Uterus (tissue), 4 donors: ENCODE data around the gene CRYL1. TPM values are rescaled to one million over a fixed set of nuclear protein-coding genes. Genes with fewer than 3 reads are reported as not detected.

Experiments
- DNase-seq, 2 donors: peaks; one replicate each; pipeline ENCODE4 v3.0.0-alpha.2; 2019 to 2020
- H3K27ac ChIP-seq, 2 donors: fragments of 200-600 bp; sonication (generic); 1 replicate in 1 of 2; 2 replicates in 1 of 2; pipeline ENCODE4 v1.5.1; 2016 to 2018
- H3K27me3 ChIP-seq, 2 donors: fragments of 200-600 bp; sonication (generic); one replicate each; pipeline ENCODE4 v1.5.1; 2018 to 2019; ENCODE audit warnings: control low read depth in 1 of 2
- H3K36me3 ChIP-seq, 2 donors: fragments of 200-600 bp; sonication (generic); one replicate each; pipeline ENCODE4 v1.5.1; 2019; ENCODE audit warnings: control low read depth in 1 of 2
- H3K4me1 ChIP-seq, 2 donors: fragments of 200-600 bp; sonication (generic); one replicate each; pipeline ENCODE4 v1.5.1; 2018 to 2019; ENCODE audit warnings: control low read depth in 1 of 2
- H3K4me3 ChIP-seq, 2 donors: fragments of 200-600 bp; sonication (generic); 1 replicate in 1 of 2; 2 replicates in 1 of 2; pipeline ENCODE4 v1.5.1; 2018 to 2019; ENCODE audit warnings: mild to moderate bottlenecking in 1 of 2
- H3K9me3 ChIP-seq, 2 donors: fragments of 200-600 bp; sonication (generic); one replicate each; pipeline ENCODE4 v1.5.1; 2019; ENCODE audit warnings: control low read depth in 1 of 2
- POLR2A ChIP-seq, 2 donors: fragments of 450-650 bp; IDR thresholded peaks; one replicate each; pipeline ENCODE4 v1.6.1; 2016; ENCODE audit warnings: antibody characterized with exemption in 2 of 2, mild to moderate bottlenecking in 1 of 2, moderate library complexity in 1 of 2
- intact Hi-C: fragments of 100-400 bp; cut with DNase I; formaldehyde crosslinking; loops from one replicate; pipeline ENCODE4 v1.15.1; 2023; ENCODE audit warnings: low total_unique reads
- total RNA-seq, 4 donors: library from RNA; depleted of rRNA in 3 of 4; stranded (reverse); fragments of >200 nt in 3 of 4; gene quantifications; one replicate each; pipeline versions ENCODE4 v1.1.0 to v1.2.4, GENCODE V29; 2014 to 2023
- TF ChIP-seq, protein P1 (sequence below), 4 experiments: fragments of 200-600 bp in 2 of 4; fragments of 450-650 bp in 2 of 4; sonication (generic) in 2 of 4; IDR thresholded peaks; one replicate each; pipeline ENCODE4 v1.5.1; 2016 to 2019; ENCODE audit warnings: antibody characterized with exemption in 4 of 4, mild to moderate bottlenecking in 2 of 4, moderate library complexity in 1 of 4
- donor health status: DM: yes; HTN: yes; CAD: no.

Gene CRYL1
- total RNA-seq, 4 donors from 2014 or later = 35.6 to 90.4 (median 50.7) TPM

DNA sequence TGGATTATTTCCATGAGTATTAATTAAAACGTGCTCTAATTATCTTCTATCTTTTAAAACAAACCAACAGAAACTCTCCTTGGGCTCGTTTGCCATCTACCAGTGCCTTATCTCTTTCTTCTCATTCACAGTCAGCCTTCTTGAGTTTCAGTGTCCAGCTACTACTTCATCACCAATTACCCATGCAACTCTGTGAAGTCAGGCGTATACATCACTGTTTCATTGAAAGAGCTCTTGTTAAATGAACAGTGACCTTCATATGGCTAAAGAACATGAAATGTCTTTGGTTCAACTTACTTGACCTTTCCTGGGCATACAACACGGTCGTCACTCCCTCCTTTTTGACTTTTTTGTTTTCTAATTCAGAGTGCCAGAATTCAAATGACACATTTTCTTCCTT, 36.1 kb upstream of the CRYL1 start:
- H3K27ac ChIP-seq = no peak overlapping the region
- H3K4me1 ChIP-seq = no peaks in the 10 kb centered on the region
- H3K9me3 ChIP-seq = no peaks in the 10 kb centered on the region
- no peaks in the 10 kb centered on the region for H3K27me3 ChIP-seq
- TF ChIP-seq, protein P1, sequence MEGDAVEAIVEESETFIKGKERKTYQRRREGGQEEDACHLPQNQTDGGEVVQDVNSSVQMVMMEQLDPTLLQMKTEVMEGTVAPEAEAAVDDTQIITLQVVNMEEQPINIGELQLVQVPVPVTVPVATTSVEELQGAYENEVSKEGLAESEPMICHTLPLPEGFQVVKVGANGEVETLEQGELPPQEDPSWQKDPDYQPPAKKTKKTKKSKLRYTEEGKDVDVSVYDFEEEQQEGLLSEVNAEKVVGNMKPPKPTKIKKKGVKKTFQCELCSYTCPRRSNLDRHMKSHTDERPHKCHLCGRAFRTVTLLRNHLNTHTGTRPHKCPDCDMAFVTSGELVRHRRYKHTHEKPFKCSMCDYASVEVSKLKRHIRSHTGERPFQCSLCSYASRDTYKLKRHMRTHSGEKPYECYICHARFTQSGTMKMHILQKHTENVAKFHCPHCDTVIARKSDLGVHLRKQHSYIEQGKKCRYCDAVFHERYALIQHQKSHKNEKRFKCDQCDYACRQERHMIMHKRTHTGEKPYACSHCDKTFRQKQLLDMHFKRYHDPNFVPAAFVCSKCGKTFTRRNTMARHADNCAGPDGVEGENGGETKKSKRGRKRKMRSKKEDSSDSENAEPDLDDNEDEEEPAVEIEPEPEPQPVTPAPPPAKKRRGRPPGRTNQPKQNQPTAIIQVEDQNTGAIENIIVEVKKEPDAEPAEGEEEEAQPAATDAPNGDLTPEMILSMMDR (IDR thresholded peaks at IDR 0.05) = no peak
- TF ChIP-seq POLR2A (IDR thresholded peaks at IDR 0.05) = no peak
- no peaks in the 10 kb centered on the region for H3K36me3 ChIP-seq
- no peak for DNase-seq
- H3K4me3 ChIP-seq = no peak overlapping the region
- intact Hi-C loops = no loop called here

DNA sequence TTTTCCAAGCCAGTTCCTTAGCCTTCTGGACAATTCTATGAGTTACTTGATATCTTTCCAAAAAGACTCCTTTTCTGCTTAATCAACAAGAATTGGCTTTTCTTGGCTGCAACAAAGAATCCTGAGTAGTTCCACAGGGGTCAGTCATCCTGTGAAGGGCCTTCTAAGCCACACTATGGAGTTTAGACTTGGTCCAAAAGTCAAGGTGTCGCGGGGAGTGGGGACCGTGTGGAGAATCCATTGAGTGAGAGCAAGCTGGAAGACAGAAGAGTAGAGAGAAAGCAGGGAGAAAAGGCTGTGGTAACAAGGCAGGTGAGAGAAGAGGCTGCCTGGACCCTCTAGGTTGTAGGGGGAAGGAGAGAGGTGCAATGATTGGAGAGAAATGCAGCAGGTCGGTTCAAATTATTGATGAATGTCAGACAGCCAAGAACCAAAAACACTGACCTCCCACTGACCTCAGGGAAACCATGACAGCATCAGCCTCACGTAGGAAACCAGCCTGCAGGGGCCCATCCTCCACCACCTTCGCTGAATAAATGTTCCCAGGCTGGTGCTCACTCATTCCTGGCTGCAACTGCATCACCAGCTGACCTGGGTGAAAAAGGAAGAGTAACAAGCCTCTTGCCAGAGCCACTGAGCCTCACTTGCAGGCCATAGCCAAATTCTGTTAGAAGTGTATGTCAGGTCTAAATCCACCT, 34.2 kb upstream of the CRYL1 start:
- intact Hi-C loops = no loop called here
- Histone ChIP-seq H3K9me3 (no peaks in the 10 kb centered on the region), H3K36me3 (no peaks in the 10 kb centered on the region), H3K4me3 (no peak overlapping the region), H3K4me1 (no peaks in the 10 kb centered on the region), H3K27me3 (no peaks in the 10 kb centered on the region), H3K27ac (no peak overlapping the region)
- DNase-seq = no peak
- TF ChIP-seq, protein P1 (IDR thresholded peaks at IDR 0.05) = no peak
- TF ChIP-seq POLR2A (IDR thresholded peaks at IDR 0.05) = no peak

DNA sequence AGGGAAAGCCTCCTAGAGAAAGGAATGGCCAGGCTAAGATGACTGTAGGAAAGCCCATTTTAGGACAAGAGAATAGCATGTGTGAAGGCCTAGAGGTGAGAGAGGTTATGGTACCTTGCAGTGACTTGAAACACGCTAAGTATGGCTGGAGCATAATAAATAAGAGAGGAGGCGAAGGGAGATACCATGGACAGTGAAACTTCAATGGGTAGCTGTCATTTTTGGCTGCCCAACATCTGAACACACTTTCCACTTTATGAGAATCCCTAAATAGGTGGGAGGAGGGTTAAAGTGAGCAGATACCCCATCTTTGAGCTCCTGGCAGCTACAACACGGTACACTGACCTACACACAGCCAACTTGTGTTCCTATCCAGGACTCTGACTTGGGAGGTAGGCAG, 33.3 kb upstream of the CRYL1 start:
- H3K27ac ChIP-seq = no peak overlapping the region
- no peak for TF ChIP-seq POLR2A (IDR thresholded peaks at IDR 0.05)
- TF ChIP-seq, protein P1 (IDR thresholded peaks at IDR 0.05) = no peak
- no peak for DNase-seq
- no peaks in the 10 kb centered on the region for H3K4me1 ChIP-seq
- H3K4me3 ChIP-seq = no peak overlapping the region
- intact Hi-C loops = no loop called here
- no peaks in the 10 kb centered on the region for H3K9me3 ChIP-seq
- H3K27me3 ChIP-seq = no peaks in the 10 kb centered on the region
- H3K36me3 ChIP-seq = no peaks in the 10 kb centered on the region

DNA sequence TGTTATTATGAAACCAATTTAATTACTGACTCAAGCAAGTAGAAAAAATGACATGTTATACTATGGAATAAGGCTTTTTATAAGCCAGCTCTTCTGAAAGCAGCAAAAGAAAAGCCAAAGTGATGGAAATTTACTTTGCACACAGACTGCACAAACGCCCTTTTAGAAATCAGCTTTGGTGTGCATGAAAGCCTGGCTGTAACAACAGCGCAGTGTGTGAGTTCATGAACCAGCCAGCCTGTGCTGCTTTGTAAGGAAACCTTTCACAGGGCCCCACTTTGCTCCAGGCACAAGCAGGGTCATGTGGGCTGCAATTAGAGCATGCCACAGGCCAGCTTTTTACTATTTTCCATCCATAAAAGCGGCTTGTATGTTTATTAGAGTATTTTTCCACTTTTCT, 27.7 kb upstream of the CRYL1 start:
- no peak overlapping the region for H3K27ac ChIP-seq
- no peak for DNase-seq
- no peak for TF ChIP-seq POLR2A (IDR thresholded peaks at IDR 0.05)
- TF ChIP-seq, protein P1 (IDR thresholded peaks at IDR 0.05) = no peak
- H3K27me3 ChIP-seq = no peaks in the 10 kb centered on the region
- H3K4me1 ChIP-seq = no peaks in the 10 kb centered on the region
- no peaks in the 10 kb centered on the region for H3K36me3 ChIP-seq
- H3K9me3 ChIP-seq = no peaks in the 10 kb centered on the region
- H3K4me3 ChIP-seq = no peak overlapping the region
- intact Hi-C loops = no loop called here

DNA sequence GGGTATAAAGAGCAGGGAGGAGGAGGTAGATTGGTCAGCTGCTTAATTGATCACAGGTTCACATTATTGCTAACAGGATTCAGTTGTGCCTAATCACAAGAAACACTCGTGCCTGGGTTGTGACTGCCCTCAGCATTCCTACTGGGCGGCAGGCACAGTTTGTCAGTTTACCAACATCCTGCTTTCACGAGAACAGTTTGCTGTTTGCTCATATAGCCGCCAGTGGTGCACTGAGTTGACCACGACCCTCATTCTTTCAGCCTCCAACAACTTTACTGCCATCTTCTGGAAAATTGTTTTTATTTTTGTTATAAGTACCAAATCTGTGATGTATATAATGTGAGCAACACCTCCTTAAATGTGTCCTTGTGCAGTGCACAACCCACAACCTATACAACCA, 25.1 kb upstream of the CRYL1 start:
- Histone ChIP-seq H3K9me3 (no peaks in the 10 kb centered on the region), H3K27me3 (no peaks in the 10 kb centered on the region), H3K36me3 (no peaks in the 10 kb centered on the region), H3K4me3 (no peak overlapping the region), H3K27ac (no peak overlapping the region), H3K4me1 (no peaks in the 10 kb centered on the region)
- no peak for DNase-seq
- intact Hi-C loops = no loop called here
- TF ChIP-seq, protein P1 (IDR thresholded peaks at IDR 0.05) = no peak
- TF ChIP-seq POLR2A (IDR thresholded peaks at IDR 0.05) = no peak
